MM.1S (cell line): ENCODE results near the gene KIF3C.
A peak's percentile ranks its signal among the peaks of the same experiment; 100 is the strongest.
"Not testable (repeated sequence)": the region's sequence is repeated elsewhere in the genome, so short reads cannot be mapped to it uniquely, and the experiment has no call there.

Source experiments
- DNase-seq: peaks from one replicate; pipeline ENCODE4 v3.0.0-alpha.2; 2015
- H2AFZ ChIP-seq: fragments of 300-600 bp; sonication (generic); 2 replicates; pipeline ENCODE4 v1.6.0; 2016; ENCODE audit warnings: antibody characterized with exemption, low read length
- H3F3A ChIP-seq: fragments of 300-600 bp; sonication (generic); 2 replicates; pipeline ENCODE4 v1.6.1; 2016; ENCODE audit warnings: mild to moderate bottlenecking, antibody characterized with exemption, low read length, moderate library complexity, mixed read lengths; ENCODE audit not compliant: insufficient read depth
- H3K27ac ChIP-seq: fragments of 300-600 bp; sonication (generic); 2 replicates; pipeline ENCODE4 v1.5.1; 2016; ENCODE audit warnings: mild to moderate bottlenecking, low read length
- H3K27me3 ChIP-seq: fragments of 300-600 bp; sonication (generic); replicated peaks from 2 replicates; pipeline ENCODE4 v1.6.0; 2016; ENCODE audit warnings: low read length; ENCODE audit not compliant: insufficient read depth
- H3K36me3 ChIP-seq: fragments of 300-600 bp; sonication (generic); replicated peaks from 2 replicates; pipeline ENCODE4 v1.6.1; 2016; ENCODE audit warnings: mild to moderate bottlenecking, low read length, mixed read lengths; ENCODE audit not compliant: insufficient read depth
- H3K4me1 ChIP-seq: fragments of 300-600 bp; sonication (generic); 2 replicates; pipeline ENCODE4 v1.6.1; 2016; ENCODE audit warnings: low read length, mixed read lengths
- H3K4me2 ChIP-seq: fragments of 300-600 bp; sonication (generic); 2 replicates; pipeline ENCODE4 v1.6.0; 2016; ENCODE audit warnings: low read depth, low read length
- H3K4me3 ChIP-seq: fragments of 300-600 bp; sonication (generic); 2 replicates; pipeline ENCODE4 v1.5.1; 2016; ENCODE audit warnings: low read length, mixed read lengths
- H3K79me2 ChIP-seq: fragments of 300-600 bp; sonication (generic); 2 replicates; pipeline ENCODE4 v1.6.1; 2016; ENCODE audit warnings: mixed run types, low read length, mixed read lengths
- H3K9ac ChIP-seq: fragments of 300-600 bp; sonication (generic); 2 replicates; pipeline ENCODE4 v1.6.1; 2016; ENCODE audit warnings: low read length, mixed read lengths
- H3K9me2 ChIP-seq: fragments of 300-600 bp; sonication (generic); replicated peaks from 2 replicates; pipeline ENCODE4 v1.6.1; 2016; ENCODE audit warnings: mild to moderate bottlenecking, low read length, mixed read lengths; ENCODE audit not compliant: insufficient read depth
- H3K9me3 ChIP-seq: fragments of 300-600 bp; sonication (generic); replicated peaks from 2 replicates; pipeline ENCODE4 v1.6.1; 2016; ENCODE audit warnings: mild to moderate bottlenecking, low read length, mixed read lengths; ENCODE audit not compliant: insufficient read depth
- H4K20me1 ChIP-seq: fragments of 300-600 bp; sonication (generic); 2 replicates; pipeline ENCODE4 v1.6.1; 2016; ENCODE audit warnings: mild to moderate bottlenecking, low read length, moderate library complexity, mixed read lengths; ENCODE audit not compliant: insufficient read depth
- CTCF ChIP-seq: fragments of 300-600 bp; sonication (generic); IDR thresholded peaks from 2 replicates; pipeline ENCODE4 v1.5.1; 2016; ENCODE audit warnings: antibody characterized with exemption, low read length, mixed read lengths
- EZH2 ChIP-seq: fragments of 300-600 bp; sonication (generic); optimal IDR thresholded peaks from 2 replicates; pipeline ENCODE3; 2017; ENCODE audit warnings: low read depth, mild to moderate bottlenecking, antibody characterized with exemption, low read length, mixed read lengths
- EZH2phosphoT487 ChIP-seq: fragments of 300-600 bp; sonication (generic); IDR thresholded peaks from 2 replicates; pipeline ENCODE4 v1.6.1; 2018; ENCODE audit warnings: antibody characterized with exemption, low read length

Gene KIF3C

GRCh38 chr2:25960396-25960795 is 21.9 kb downstream of the KIF3C start:
- no peak overlapping the region for H3K27ac ChIP-seq
- H3K4me1 ChIP-seq = no peaks in the 10 kb centered on the region
- H4K20me1 ChIP-seq = no peaks in the 10 kb centered on the region
- H3K79me2 ChIP-seq = no peaks in the 10 kb centered on the region
- H3F3A ChIP-seq = no peaks in the 10 kb centered on the region
- no peak overlapping the region for H3K4me3 ChIP-seq
- H3K9me3 ChIP-seq = no peaks in the 10 kb centered on the region
- no peak overlapping the region for H2AFZ ChIP-seq
- no peaks in the 10 kb centered on the region for H3K36me3 ChIP-seq
- no peaks in the 10 kb centered on the region for H3K27me3 ChIP-seq
- no peak overlapping the region for H3K9ac ChIP-seq
- H3K4me2 ChIP-seq = no peak overlapping the region
- TF ChIP-seq EZH2 (no peak), CTCF (no peak), EZH2phosphoT487 (no peak)
- DNase-seq = no peak
- no peaks in the 10 kb centered on the region for H3K9me2 ChIP-seq

- H3K4me3 ChIP-seq, H3K27ac ChIP-seq, H3K36me3 ChIP-seq, H3K4me2 ChIP-seq, H3K9ac ChIP-seq, H4K20me1 ChIP-seq, H3K27me3 ChIP-seq, H3K9me3 ChIP-seq, H3K79me2 ChIP-seq, DNase-seq, H3K9me2 ChIP-seq, H2AFZ ChIP-seq, H3K4me1 ChIP-seq, H3F3A ChIP-seq: not testable (repeated sequence)
These were observed 23.7 kb downstream of the KIF3C start for GRCh38 chr2:25958611-25959010.

- TF ChIP-seq CTCF = no peak
- TF ChIP-seq EZH2 = no peak
- TF ChIP-seq EZH2phosphoT487 = no peak
- no peaks in the 10 kb centered on the region for H3K36me3 ChIP-seq
These were observed 24.6 kb downstream of the KIF3C start for GRCh38 chr2:25957743-25958142.

GRCh38 chr2:25955869-25956535 is 26.3 kb downstream of the KIF3C start:
- no peaks in the 10 kb centered on the region for H3K9me2 ChIP-seq
- peak; percentile 18; the same call in 1 of the 2 replicates for TF ChIP-seq CTCF
- no peak for TF ChIP-seq EZH2
- H2AFZ ChIP-seq = no peak overlapping the region
- H3K79me2 ChIP-seq = no peaks in the 10 kb centered on the region
- no peaks in the 10 kb centered on the region for H3K9me3 ChIP-seq
- H3K27me3 ChIP-seq = no peaks in the 10 kb centered on the region
- no peak overlapping the region for H3K4me2 ChIP-seq
- no peaks in the 10 kb centered on the region for H3K4me1 ChIP-seq
- no peak overlapping the region for H3K27ac ChIP-seq
- H3K9ac ChIP-seq = no peak overlapping the region
- DNase-seq = no peak
- no peaks in the 10 kb centered on the region for H3K36me3 ChIP-seq
- no peaks in the 10 kb centered on the region for H4K20me1 ChIP-seq
- H3K4me3 ChIP-seq = no peak overlapping the region
- H3F3A ChIP-seq = no peaks in the 10 kb centered on the region

More at GRCh38 chr2:25957743-25958142, 24.6 kb downstream of the KIF3C start:
- H3K79me2 ChIP-seq = no peaks in the 10 kb centered on the region
- no peaks in the 10 kb centered on the region for H4K20me1 ChIP-seq
- DNase-seq = no peak
- H3F3A ChIP-seq = no peaks in the 10 kb centered on the region
- no peak overlapping the region for H3K4me2 ChIP-seq
- no peaks in the 10 kb centered on the region for H3K4me1 ChIP-seq
- no peak overlapping the region for H3K27ac ChIP-seq
- no peak overlapping the region for H2AFZ ChIP-seq
- H3K9ac ChIP-seq = no peak overlapping the region
- H3K9me2 ChIP-seq = no peaks in the 10 kb centered on the region
- no peak overlapping the region for H3K4me3 ChIP-seq
- H3K9me3 ChIP-seq = no peaks in the 10 kb centered on the region
- H3K27me3 ChIP-seq = no peaks in the 10 kb centered on the region
